H9 (cell line): ENCODE measurements around the gene TOMT. TPM values are rescaled to one million over a fixed set of nuclear protein-coding genes. Genes with fewer than 3 reads are reported as not detected.

Experiments
- DNase-seq: peaks from one replicate; pipeline ENCODE4 v3.0.0-alpha.2; 2017
- H2AFZ ChIP-seq: one replicate; pipeline ENCODE4 v1.6.1; 2013; ENCODE audit warnings: mild to moderate bottlenecking, low read length, control low read depth, moderate library complexity
- H2AK5ac ChIP-seq: 2 replicates; pipeline ENCODE4 v1.6.1; 2013; ENCODE audit warnings: low read length, control low read depth, mixed read lengths; ENCODE audit not compliant: insufficient read length
- H2BK120ac ChIP-seq: one replicate; pipeline ENCODE4 v1.6.1; 2013; ENCODE audit warnings: low read depth, mild to moderate bottlenecking, low read length, control low read depth, inconsistent platforms; ENCODE audit not compliant: poor library complexity, severe bottlenecking
- H2BK12ac ChIP-seq: 2 replicates; pipeline ENCODE4 v1.6.1; 2013; ENCODE audit warnings: low read length, control low read depth, mixed read lengths, low read depth; ENCODE audit not compliant: insufficient read length
- H2BK15ac ChIP-seq: 2 replicates; pipeline ENCODE4 v1.6.1; 2013; ENCODE audit warnings: low read depth, low read length, control low read depth
- H2BK20ac ChIP-seq: one replicate; pipeline ENCODE4 v1.6.1; 2013; ENCODE audit warnings: low read depth, mild to moderate bottlenecking, low read length, control low read depth, inconsistent platforms; ENCODE audit not compliant: poor library complexity, severe bottlenecking
- H2BK5ac ChIP-seq: 2 replicates; pipeline ENCODE4 v1.6.1; 2013; ENCODE audit warnings: low read length, control low read depth, mixed read lengths; ENCODE audit not compliant: insufficient read length
- H3K14ac ChIP-seq: 2 replicates; pipeline ENCODE4 v1.6.1; 2013; ENCODE audit warnings: low read length, control low read depth; ENCODE audit not compliant: insufficient read depth
- H3K18ac ChIP-seq: 2 replicates; pipeline ENCODE4 v1.6.1; 2013; ENCODE audit warnings: low read depth, mild to moderate bottlenecking, mixed read lengths, low read length, control low read depth; ENCODE audit not compliant: insufficient read length
- H3K23ac ChIP-seq: 2 replicates; pipeline ENCODE4 v1.6.1; 2013; ENCODE audit warnings: low read length, control low read depth, mixed read lengths, low read depth; ENCODE audit not compliant: insufficient read length
- H3K23me2 ChIP-seq: 2 replicates; pipeline ENCODE4 v1.6.1; 2013; ENCODE audit warnings: low read depth, mild to moderate bottlenecking, mixed read lengths, low read length, control low read depth; ENCODE audit not compliant: insufficient read length, poor library complexity, severe bottlenecking
- H3K27ac ChIP-seq: 2 replicates; pipeline ENCODE4 v1.5.1; 2013; ENCODE audit warnings: low read length, control low read depth, mixed read lengths, low read depth; ENCODE audit not compliant: insufficient read length
- H3K27me3 ChIP-seq: 2 replicates; pipeline ENCODE4 v1.6.1; 2013; ENCODE audit warnings: low read length, control low read depth, inconsistent platforms; ENCODE audit not compliant: insufficient read depth
- H3K4ac ChIP-seq: 2 replicates; pipeline ENCODE4 v1.6.1; 2013; ENCODE audit warnings: low read depth, mild to moderate bottlenecking, control low read depth, inconsistent platforms, low read length, moderate library complexity
- H3K4me1 ChIP-seq: 2 replicates; pipeline ENCODE4 v1.6.1; 2013; ENCODE audit warnings: low read length, control low read depth, inconsistent platforms; ENCODE audit not compliant: insufficient read depth
- H3K4me2 ChIP-seq: 2 replicates; pipeline ENCODE4 v1.6.1; 2013; ENCODE audit warnings: low read length, control low read depth, mixed read lengths; ENCODE audit not compliant: insufficient read length, insufficient read depth
- H3K56ac ChIP-seq: 2 replicates; pipeline ENCODE4 v1.6.1; 2013; ENCODE audit warnings: low read depth, mild to moderate bottlenecking, mixed read lengths, low read length, control low read depth; ENCODE audit not compliant: insufficient read length
- H3K79me1 ChIP-seq: 2 replicates; pipeline ENCODE4 v1.6.1; 2013; ENCODE audit warnings: low read depth, mild to moderate bottlenecking, moderate library complexity, low read length, control low read depth, inconsistent platforms; ENCODE audit not compliant: insufficient read depth, poor library complexity, severe bottlenecking
- H3K79me2 ChIP-seq: 2 replicates; pipeline ENCODE4 v1.6.1; 2013; ENCODE audit warnings: low read length, control low read depth, inconsistent platforms; ENCODE audit not compliant: insufficient read depth
- H3K9ac ChIP-seq: 2 replicates; pipeline ENCODE4 v1.6.1; 2013; ENCODE audit warnings: low read length, control low read depth, mixed read lengths; ENCODE audit not compliant: insufficient read length; ENCODE audit errors: extremely low read depth
- H3K9me3 ChIP-seq: one replicate; pipeline ENCODE4 v1.6.1; 2013; ENCODE audit warnings: low read depth, low read length, inconsistent platforms; ENCODE audit not compliant: control insufficient read depth
- H3T11ph ChIP-seq: one replicate; pipeline ENCODE4 v1.6.1; 2013; ENCODE audit warnings: mild to moderate bottlenecking, low read length, control low read depth, inconsistent platforms
- H4K20me1 ChIP-seq: one replicate; pipeline ENCODE4 v1.6.1; 2013; ENCODE audit not compliant: control insufficient read depth, insufficient read length, insufficient read depth
- H4K5ac ChIP-seq: 2 replicates; pipeline ENCODE4 v1.6.1; 2013; ENCODE audit warnings: low read depth, mild to moderate bottlenecking, mixed read lengths, low read length, control low read depth; ENCODE audit not compliant: insufficient read length
- H4K8ac ChIP-seq: replicated peaks from 2 replicates; pipeline ENCODE4 v1.6.1; 2013; ENCODE audit warnings: low read length, control low read depth, mixed read lengths, low read depth; ENCODE audit not compliant: insufficient read length
- H4K91ac ChIP-seq: 2 replicates; pipeline ENCODE4 v1.6.1; 2013; ENCODE audit warnings: low read depth, mild to moderate bottlenecking, moderate library complexity, mixed read lengths, low read length, control low read depth; ENCODE audit not compliant: insufficient read length
- H3K27ac Mint-ChIP-seq, 3 experiments: 2 replicates in 2 of 3; 3 replicates in 1 of 3; pipeline ENCODE4 v1.8.0; 2020 to 2021; ENCODE audit warnings: mixed read lengths in 3 of 3, mild to moderate bottlenecking in 1 of 3, moderate library complexity in 1 of 3
- H3K27me3 Mint-ChIP-seq: 2 replicates; pipeline ENCODE4 v1.8.0; 2021; ENCODE audit warnings: low read depth, mild to moderate bottlenecking, moderate library complexity, mixed read lengths
- H3K36me3 Mint-ChIP-seq, 3 experiments: 2 replicates in 2 of 3; 3 replicates in 1 of 3; pipeline ENCODE4 v1.8.0; 2020 to 2021; ENCODE audit warnings: low read depth in 3 of 3, mixed read lengths in 3 of 3; ENCODE audit not compliant: insufficient read depth in 1 of 3
- H3K4me1 Mint-ChIP-seq, 2 experiments: 2 replicates each; pipeline ENCODE4 v1.8.0; 2020; ENCODE audit warnings: mixed read lengths in 2 of 2
- H3K4me3 Mint-ChIP-seq, 2 experiments: 2 replicates in 1 of 2; 3 replicates in 1 of 2; pipeline ENCODE4 v1.8.0; 2020 to 2021; ENCODE audit warnings: mild to moderate bottlenecking in 2 of 2, mixed read lengths in 2 of 2, moderate library complexity in 1 of 2
- H3K9me3 Mint-ChIP-seq, 2 experiments: 2 replicates in 1 of 2; 3 replicates in 1 of 2; pipeline ENCODE4 v1.8.0; 2020; ENCODE audit warnings: mild to moderate bottlenecking in 2 of 2, mixed read lengths in 2 of 2, moderate library complexity in 1 of 2
- WGBS: extraction: QIAGEN DNeasy Blood & Tissue Kit; methylation state at CpG from one replicate; pipeline ENCODE4 v1.1.7; 2013; ENCODE audit warnings: missing lambda C conversion rate, low lambda C conversion rate, mixed read lengths; ENCODE audit not compliant: insufficient read length; ENCODE audit errors: extremely low coverage; 5-methylcytosine and 5-hydroxymethylcytosine counted together
- total RNA-seq: library from RNA; stranded (reverse); gene quantifications from 2 replicates; pipeline ENCODE4 v1.2.1, GENCODE V29; 2021
- TF ChIP-seq, protein P1 (sequence below): fragments of 200-600 bp; sonication (generic); conservative IDR thresholded peaks from 3 replicates; pipeline ENCODE4 v1.8.0; 2021; ENCODE audit warnings: antibody characterized with exemption, mild to moderate bottlenecking

Gene TOMT
- total RNA-seq, 1 experiment from 2014 or later, result not detected

DNA sequence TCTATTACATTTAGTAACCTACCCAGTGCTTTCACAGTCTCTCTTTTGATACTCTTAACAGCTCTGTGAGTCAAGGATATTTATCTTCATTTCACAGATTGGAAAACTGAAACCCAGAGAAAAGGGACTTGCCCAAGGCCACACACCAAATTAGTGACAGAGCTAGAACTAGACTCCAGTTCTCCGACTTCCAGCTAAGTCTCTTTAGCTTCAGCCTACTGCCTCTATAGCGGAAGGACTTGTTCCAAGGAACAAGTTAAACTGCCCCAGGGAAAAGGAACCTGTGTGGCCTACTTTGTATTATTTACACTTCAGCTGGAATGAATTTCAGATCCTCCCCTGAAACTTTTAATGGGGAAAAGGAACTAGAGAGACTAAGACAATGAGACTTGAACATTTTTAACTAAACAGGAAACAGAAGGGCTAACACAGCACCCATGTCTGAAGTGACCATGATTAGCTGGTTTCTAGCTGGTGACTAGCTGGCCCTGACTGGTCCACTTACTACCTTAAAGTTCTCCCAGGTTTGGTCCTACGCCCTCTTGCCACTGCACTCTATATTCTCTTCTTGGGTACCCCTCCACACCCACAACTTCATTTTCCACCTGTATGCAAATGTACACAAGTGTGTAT, 23.8 kb upstream of the TOMT start:
- H2AK5ac ChIP-seq, result no peak overlapping the region

More for the DNA sequence above, 23.8 kb upstream of the TOMT start:
- Mint-ChIP-seq H3K27ac (peak overlapping the region; percentile 83 to 98 (median 97); a peak in 5 of 7 replicates), H3K4me3 (peak overlapping the region; percentile 80 to 95; a peak in 4 of 5 replicates), H3K9me3 (no peaks in the 10 kb centered on the region), H3K27me3 (no peaks in the 10 kb centered on the region; the same call in 1 of the 2 replicates), H3K36me3 (peaks cover 0 to 5% (median 4%) of the 10 kb centered on the region in 3 experiments; a peak in 4 of 7 replicates), H3K4me1 (peaks cover 20 to 27% of the 10 kb centered on the region in 2 experiments)
- Histone ChIP-seq H2BK15ac (no peak overlapping the region), H2BK20ac (no peak overlapping the region), H3K14ac (no peak overlapping the region), H3K79me2 (peaks cover 18% of the 10 kb centered on the region), H4K91ac (no peak overlapping the region), H3K4ac (no peak overlapping the region), H3K4me1 (no peaks in the 10 kb centered on the region), H3K56ac (no peak overlapping the region), H3K4me2 (no peak overlapping the region), H3T11ph (no peak overlapping the region), H4K5ac (no peak overlapping the region), H3K9ac (no peak overlapping the region), H2BK120ac (no peak overlapping the region), H3K18ac (no peak overlapping the region), H3K79me1 (no peaks in the 10 kb centered on the region), H3K9me3 (no peaks in the 10 kb centered on the region), H4K20me1 (no peaks in the 10 kb centered on the region), H2AFZ (no peak overlapping the region), H4K8ac (no peak overlapping the region), H2BK12ac (no peak overlapping the region), H3K27me3 (no peaks in the 10 kb centered on the region), H3K23ac (no peak overlapping the region), H3K23me2 (peaks cover 7% of the 10 kb centered on the region), H3K27ac (no peak overlapping the region), H2BK5ac (no peak overlapping the region)
- TF ChIP-seq, protein P1, sequence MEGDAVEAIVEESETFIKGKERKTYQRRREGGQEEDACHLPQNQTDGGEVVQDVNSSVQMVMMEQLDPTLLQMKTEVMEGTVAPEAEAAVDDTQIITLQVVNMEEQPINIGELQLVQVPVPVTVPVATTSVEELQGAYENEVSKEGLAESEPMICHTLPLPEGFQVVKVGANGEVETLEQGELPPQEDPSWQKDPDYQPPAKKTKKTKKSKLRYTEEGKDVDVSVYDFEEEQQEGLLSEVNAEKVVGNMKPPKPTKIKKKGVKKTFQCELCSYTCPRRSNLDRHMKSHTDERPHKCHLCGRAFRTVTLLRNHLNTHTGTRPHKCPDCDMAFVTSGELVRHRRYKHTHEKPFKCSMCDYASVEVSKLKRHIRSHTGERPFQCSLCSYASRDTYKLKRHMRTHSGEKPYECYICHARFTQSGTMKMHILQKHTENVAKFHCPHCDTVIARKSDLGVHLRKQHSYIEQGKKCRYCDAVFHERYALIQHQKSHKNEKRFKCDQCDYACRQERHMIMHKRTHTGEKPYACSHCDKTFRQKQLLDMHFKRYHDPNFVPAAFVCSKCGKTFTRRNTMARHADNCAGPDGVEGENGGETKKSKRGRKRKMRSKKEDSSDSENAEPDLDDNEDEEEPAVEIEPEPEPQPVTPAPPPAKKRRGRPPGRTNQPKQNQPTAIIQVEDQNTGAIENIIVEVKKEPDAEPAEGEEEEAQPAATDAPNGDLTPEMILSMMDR, result no peak
- DNase-seq, result no peak
- WGBS, result no CpG with 5 or more reads among the region's 3 CpGs
